NCI-H2107 treated with DMSO at 0.1 percent for 48 hours (cell line): ENCODE results near the gene DENND2D.
A peak's percentile ranks its signal among the peaks of the same experiment; 100 is the strongest.

Source experiments
- DNase-seq: peaks from one replicate; lab custom pipeline; 2025; ENCODE audit not compliant: unreplicated experiment; lab: John Stamatoyannopoulos, UW

DENND2D gene

DNA sequence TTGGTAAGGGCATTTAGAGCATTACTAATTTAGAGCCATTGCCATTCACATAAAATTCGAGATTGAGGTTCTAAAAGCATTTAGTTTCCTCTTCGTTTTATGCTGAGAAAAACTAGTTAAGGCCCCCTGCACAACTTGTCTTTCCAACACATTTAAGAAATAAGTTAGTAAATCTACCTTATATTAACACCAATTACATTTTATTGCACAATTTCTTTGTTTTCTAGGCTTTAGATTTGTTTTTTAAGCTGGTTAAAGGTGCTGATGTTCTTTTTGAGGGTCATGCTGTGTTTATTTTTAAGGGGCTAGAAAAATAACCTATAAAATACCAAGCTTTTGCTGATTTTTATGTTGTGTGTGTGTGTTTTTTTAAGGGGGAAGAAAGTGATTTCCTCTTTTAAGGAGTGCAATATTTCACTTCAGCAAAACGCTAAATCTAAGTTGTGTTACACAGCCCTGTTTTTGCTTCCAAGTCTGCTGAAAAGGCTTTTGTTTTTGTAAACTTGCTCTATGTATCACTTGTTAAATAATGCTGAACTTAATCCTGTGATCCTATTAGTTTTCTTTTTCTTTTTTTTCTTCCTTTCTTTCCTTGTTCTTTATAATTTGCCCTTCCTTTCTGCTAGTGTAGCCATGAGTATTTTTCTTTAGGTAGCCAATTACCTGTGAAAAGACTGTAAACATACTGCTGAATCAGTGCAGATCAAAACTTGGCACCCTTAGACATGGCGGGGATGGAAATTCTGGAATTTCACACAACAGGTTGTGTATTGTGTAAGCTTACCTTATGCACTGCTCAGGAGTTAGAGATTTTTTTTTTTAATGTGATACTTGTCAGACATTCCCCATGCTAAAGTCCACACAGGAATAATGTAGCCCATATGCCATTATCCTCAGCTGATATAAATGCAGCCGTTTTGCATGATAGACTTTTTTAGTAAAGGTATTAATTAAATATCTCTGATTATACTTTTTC is 58.9 kb downstream of the DENND2D start:
- DNase-seq, result no peak

DNA sequence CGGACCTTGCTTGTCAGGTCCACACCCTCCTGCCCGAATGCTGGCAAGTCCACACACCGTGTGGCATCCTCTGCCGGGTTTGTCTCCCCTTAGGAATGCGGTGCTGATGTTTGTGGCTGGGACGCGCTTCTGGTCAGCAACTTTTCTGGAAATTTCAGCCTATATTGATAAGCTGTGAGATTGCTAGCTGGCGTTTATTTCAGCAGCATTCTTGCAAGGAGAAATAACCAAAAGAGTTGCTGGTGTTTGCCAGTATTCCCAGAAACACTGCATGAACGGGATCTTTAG is 59.8 kb downstream of the DENND2D start:
- no peak for DNase-seq

DNA sequence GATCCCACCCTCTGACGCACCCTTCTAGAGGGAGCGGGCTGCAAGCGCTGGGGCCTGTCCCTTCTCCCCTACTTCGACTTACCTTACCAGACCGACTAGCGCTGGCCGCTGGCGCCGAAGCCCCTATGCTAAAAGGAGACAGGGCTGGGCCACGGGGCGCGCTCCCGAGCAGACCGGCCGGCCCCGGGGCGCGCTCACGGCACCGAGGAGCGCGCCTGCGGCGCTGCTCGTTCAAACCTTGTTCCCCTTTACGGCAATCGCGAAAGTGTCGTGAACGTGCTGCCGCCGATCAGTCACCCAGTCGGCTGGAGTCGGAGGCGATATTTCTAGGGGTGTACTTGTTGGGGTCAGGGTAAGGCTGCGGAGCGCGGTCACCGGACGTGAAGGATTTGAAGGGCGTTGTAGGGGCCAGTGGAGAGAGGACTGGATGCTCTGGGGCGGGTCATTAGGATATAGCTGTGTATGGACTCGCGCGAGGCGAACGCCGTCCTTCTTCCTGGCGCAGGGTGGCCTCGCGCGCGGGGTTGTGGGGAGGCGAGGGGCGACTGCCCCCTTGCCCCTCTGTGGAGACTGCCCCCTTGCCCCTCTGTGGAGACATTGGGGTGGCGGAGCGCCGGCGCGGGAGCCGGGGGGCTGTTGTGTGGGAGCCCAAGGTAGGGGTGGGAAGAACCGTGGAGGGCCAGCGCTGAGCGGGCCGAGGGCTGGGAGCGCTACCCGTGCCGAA is 60.3 kb downstream of the DENND2D start, which contains the start of the genes CEPT1 and DRAM2:
CEPT1 (plus strand) TSS at position 268 of the 724 bp plus-strand sequence. CDS start 7,492 bp downstream, outside the sequence.
DRAM2 (minus strand) TSS at position 138 of the 724 bp plus-strand sequence. CDS start 8,539 bp downstream, outside the sequence.
- peak; percentile 73 for DNase-seq

DNA sequence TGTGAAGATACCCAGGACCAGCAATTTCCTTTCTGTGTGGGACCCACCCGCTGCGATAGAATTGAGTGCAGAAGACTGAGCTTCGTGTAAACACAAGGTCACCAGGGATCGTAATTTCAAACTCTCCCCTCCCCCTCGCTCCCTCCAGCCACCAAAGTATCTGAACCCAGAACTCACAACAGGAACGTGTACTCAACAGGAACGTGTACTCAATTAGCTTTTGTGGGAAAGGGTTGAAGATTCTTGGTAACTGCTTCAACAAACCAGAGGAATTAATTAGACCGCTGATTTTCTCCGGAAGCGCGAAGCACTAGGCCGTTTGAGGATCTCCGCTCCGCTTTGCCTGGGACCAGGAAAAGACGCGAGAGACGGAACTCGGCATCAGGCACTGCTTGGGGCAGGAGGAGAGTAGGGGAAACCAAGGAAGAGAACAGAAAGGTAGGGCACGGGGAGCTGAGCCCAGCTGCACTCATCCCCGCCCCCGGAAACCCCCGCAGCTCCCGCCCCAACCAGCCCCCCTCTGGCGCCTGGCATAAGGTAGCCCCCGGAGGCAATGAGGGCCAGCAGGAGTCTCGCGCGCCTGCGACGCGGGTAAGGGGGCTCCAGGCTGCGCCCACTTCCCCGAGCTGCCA is 61.0 kb downstream of the DENND2D start:
- peak; percentile 87 for DNase-seq
